Embryonic facial prominence (tissue), 1 donor: ENCODE results near the gene PPA2.
"Not testable (repeated sequence)": the region's sequence is repeated elsewhere in the genome, so short reads cannot be mapped to it uniquely, and the experiment has no call there.

Source experiments
- DNase-seq: peaks from one replicate; pipeline ENCODE4 v3.0.0-alpha.2; 2016; ENCODE audit errors: extremely low spot score

Gene PPA2

DNA sequence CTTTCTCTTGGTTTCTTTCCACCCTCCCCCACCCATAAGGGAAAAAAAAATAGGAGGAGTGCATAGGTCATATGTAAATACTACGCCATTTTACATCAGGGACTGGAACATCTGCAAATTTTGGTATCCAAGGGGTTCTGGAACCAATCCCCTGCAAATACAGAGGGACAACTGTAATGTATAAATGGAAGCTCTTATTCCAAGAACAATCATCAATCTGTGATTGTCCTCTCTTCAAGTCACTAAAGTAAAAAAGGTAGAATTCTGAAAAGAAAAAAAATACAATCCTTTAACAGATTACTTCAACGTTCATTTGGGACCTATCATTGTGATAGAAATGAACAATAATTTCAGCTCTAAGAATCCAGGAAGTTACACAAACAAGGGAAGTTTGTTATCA, 13.6 kb downstream of the PPA2 start:
- no peak for DNase-seq

DNA sequence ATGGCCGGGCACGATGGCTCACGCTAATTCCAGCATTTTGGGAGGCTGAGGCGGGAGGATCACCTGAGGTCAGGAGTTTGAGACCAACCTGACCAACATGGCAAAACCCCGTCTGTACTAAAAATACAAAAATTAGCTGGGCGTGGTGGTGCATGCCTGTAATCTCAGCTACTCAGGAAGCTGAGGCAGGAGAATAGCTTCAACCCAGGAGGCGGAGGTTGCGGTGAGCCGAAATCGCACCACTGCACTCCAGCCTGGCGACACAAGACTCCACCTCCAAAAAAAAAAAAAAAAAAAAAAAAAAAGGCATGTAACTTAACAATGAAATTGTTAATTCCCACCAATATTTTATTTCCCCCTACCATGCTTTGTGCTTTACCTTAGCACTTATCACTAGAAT, 15.3 kb downstream of the PPA2 start:
- DNase-seq, result not testable (repeated sequence)

GRCh38 chr4:105458001-105458400, 15.9 kb downstream of the PPA2 start:
- DNase-seq, result no peak

GRCh38 chr4:105455998-105456397, 17.9 kb downstream of the PPA2 start:
- no peak for DNase-seq

- no peak for DNase-seq
Measured at GRCh38 chr4:105455182-105455581, 18.7 kb downstream of the PPA2 start.

GRCh38 chr4:105453550-105454205, 20.2 kb downstream of the PPA2 start:
- DNase-seq, result no peak

GRCh38 chr4:105451346-105451745, 22.5 kb downstream of the PPA2 start:
- DNase-seq, result no peak

GRCh38 chr4:105440890-105441289, 33.0 kb downstream of the PPA2 start:
- DNase-seq, result no peak

DNA sequence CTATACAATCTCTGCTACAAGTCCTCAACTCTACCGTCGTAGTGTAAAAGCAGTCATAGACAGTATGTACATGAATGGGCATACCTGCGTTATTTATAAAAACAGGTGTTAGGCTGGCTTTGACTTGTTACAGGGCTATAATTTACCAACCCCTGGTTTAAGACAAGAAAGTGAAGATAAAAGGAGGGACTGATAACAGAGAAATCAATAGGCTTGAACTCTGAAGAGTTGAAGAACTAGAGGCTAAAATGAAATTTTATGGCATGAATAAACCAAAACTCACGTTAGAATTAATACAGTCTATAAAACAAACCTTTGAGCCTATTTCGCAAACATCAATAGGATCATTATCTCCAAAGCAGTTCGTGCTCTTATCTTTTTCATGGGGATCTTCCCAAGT, 36.2 kb downstream of the PPA2 start:
- no peak for DNase-seq

- no peak for DNase-seq
Measured at GRCh38 chr4:105436414-105436813, 37.4 kb downstream of the PPA2 start.

DNA sequence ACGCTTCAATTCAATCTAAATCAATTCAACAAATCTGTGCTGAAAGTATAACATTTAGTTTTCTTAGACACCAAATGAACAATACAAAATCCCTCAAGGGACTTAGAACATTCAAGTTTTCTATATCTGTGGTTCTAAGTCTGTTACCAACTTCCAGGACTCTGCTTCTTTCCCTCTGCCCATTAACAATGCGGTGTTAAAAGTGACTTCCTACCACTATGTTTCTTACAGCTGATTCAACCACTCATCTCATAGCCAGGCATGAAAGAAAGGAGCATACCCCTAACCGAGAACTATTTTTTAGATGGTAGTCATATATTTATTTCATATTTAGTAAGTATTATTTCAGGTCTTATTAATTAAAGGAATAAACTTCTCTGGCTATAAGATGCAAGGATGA, 38.9 kb downstream of the PPA2 start:
- DNase-seq, result no peak

DNA sequence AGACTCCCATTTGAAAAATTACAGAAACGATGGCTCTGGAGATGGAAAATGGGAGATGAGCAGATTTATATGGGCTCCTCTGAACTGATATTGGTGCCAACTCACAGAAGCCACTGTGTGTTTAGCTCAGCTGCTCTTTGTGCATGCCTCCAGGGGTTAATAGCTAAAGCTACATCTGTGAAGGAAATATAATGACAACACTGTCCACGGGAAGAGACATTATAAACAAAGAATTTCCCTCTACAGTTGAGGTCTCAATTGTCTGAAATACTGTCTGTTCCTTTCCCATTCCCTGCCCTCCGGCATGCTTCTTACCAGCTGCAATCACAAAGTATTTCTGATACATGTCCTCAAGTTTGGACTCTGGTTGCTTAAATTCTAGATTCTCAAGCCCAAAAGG, 40.4 kb downstream of the PPA2 start:
- no peak for DNase-seq

DNA sequence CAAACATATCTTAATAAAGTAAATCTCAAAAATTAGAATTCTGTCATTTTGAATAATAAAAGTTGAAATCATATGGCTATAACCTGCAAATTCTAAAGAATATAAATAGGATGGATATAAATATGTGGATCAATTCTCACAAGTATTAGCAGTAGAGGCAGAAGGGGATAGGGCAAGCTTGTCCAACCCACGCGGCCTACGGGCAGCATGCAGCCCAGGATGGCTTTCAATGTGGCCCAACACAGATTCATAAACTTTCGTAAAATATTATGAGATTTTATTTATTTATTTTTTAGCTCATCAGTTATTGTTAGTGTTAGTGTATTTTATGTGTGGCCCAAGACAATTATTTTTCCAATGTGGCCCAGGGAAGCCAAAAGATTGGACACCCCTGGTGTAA, 41.4 kb downstream of the PPA2 start:
- DNase-seq, result no peak

- no peak for DNase-seq
Measured at GRCh38 chr4:105430811-105431210, 43.1 kb downstream of the PPA2 start.

DNA sequence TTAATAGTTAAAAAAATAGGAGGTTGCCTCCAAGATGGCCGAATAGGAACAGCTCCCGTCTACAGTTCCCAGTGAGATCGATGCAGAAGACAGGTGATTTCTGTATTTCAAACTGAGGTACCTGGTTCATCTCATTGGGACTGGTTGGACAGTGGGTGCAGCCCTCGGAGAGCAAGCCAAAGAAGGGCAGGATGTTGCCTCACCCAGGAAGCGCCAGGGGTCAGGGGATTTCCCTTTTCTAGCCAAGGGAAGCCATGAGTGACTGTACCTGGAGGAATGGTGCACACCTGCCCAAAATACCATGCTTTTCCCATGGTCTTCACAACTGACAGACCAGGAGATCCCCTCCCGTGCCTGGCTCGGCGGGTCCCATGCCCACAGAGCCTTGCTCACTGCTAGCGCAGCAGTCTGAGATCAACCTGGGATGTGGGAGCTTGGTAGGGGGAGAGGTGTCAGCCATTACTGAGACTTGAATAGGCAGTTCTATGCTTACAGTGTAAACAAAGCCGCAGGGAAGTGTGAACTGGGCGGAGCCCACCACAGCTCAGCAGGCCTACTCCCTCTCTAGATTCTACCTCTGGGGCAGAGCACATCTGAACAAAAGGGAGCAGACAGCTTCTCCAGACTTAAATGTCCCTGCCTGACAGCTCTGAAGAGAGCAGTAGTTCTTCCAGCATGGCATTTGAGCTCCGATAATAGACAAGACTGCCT, 47.5 kb downstream of the PPA2 start:
- no peak for DNase-seq

DNA sequence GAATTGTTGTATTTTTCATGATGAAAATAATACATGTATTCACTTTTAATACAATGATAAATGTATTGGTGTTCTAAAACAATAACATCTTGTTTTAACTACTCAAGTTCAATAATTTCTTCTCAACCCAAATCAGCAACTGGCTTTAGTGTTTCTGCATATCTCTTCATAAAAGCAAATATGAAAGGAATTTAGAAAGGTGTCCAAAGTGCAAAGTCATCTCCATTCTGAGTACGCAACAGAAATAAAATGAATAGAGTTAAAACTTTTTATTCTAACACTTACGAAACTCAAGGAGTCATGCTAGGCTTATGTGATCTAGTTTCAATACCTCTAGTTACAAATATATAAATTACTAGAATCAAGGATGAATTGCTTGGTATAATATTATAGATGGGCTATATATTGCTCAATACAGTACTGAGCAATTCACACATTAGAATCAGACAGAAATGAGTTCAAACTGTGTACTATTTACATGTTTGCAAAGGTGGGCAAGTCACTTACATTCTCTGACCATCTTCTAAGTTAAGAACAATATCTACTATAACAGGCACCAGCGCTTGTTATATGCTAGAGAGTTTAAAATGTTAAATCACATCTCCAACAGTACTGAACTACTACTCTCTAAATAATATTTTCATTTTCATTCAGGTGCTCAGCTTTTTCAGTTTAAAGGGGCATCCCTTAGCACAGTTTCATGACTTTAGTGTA, 51.5 kb downstream of the PPA2 start:
- no peak for DNase-seq

DNA sequence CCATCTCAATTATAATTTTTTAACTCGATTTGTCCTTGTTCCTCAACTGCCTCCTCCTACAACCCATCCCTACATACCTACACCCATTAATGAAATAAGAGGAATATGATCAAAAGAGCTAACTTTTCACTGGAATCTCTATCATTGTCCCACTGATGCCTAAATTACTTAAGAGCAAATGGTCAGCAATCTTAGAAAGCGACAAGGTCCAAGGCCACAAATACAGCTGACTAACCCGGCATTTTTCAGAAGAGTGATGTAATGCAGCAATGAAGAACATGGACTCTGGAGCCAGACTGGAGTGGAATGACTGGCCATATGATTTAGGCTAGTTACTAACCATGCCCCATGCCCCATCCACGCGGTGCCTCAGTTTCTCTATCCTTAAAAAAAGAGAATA, 56.2 kb downstream of the PPA2 start:
- no peak for DNase-seq

GRCh38 chr4:105415281-105415744, 58.5 kb downstream of the PPA2 start:
- DNase-seq, result no peak

GRCh38 chr4:105414316-105414715, 59.5 kb downstream of the PPA2 start:
- DNase-seq, result no peak

DNA sequence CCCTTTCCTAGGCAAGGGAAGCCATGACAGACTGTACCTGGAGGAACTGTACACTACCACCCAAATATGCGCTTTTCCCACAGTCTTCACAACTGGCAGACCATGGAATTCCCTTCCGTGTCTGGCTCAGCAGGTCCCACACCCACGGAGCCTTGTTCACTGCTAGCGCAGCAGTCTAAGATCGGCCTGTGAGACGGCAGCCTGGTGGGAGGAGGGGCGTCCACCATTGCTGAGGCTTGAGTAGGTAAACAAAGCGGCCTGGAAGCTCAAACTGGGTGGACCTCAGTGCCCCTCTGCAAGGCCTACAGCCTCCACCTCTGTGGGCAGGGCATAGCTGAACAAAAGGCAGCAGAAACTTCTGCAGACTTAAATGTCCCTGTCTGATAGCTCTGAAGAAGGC, 64.7 kb downstream of the PPA2 start:
- not testable (repeated sequence) for DNase-seq

DNA sequence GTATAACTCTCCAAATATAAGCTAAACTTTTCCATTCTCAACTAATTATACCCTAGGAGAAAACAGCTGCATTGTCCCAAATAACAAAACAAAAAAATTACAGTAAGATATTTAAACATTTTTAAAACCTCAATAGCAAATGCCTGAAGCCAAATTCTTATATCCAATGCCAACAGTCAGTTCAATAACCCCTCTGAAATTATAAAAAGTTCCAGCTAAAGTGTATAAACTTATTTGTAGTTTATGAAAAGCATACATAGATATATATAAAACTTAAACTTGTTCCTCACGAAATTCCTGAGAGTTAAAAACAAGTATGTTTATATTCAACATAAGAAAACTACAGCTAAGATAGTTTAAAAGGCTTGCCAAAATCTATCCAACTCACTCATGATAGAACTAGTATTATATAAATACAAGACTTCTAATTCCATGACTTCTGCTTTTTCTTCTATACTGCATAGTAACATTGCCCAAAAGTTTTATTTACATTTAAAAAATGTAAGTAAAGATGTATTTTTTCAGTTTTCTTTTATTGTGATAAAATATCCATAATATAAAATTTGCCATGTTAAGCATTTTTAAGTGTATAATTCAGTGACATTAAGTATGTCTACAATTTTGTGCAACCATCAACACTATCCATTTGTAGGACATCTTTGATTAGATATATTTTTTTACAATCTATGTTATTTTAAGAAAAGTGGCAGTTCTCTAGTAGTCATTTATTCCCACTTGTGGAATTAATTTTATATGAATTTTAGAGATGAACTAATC, 72.8 kb downstream of the PPA2 start:
- no peak for DNase-seq

DNA sequence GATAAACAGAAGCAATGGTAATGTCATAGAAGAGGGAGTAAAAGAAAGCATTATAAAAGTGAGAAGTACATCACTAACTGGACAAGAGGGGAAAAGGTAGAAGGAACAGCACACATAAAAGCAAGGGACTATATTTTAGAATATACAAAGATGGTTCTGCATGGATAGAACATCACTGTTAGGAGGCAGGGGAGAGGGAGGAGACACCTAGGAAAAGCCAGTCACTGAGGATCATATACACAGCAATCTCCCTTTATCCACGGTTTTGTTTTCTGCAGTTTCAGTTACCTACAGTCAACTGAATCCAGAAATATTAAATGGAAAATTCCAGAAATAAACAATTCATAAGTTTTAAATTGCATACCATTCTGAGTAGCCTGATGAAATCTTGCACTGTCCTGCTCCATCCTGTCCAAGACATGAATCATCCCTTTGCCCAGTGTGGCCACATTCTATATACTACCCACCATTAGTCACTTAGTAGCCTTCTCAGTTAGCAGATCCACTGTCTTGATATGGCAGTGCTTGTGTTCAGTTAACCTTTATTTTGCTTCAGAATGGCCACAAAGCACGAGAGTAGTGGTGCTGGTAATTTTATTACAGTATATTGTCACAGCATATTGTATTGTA, 74.2 kb downstream of the PPA2 start:
- no peak for DNase-seq
